ENCODE measurements around the gene FXR2.

- no peak for TF ChIP-seq CTCF (IDR thresholded peaks at IDR 0.05)
- no peak for TF ChIP-seq JUN (CRISPR knock-in tag; IDR thresholded peaks at IDR 0.05)
- no peak for TF ChIP-seq IRF1 (CRISPR knock-in tag; IDR thresholded peaks at IDR 0.05)
- no peak for TF ChIP-seq TCF7 (CRISPR knock-in tag; IDR thresholded peaks at IDR 0.05; ENCODE audit: low read depth)
- no peak for TF ChIP-seq RELA (CRISPR knock-in tag; IDR thresholded peaks at IDR 0.05; ENCODE audit: borderline replicate concordance)
- no peak for TF ChIP-seq ZNF281 (CRISPR knock-in tag; IDR thresholded peaks at IDR 0.05)
- no peak for TF ChIP-seq USF1 (CRISPR knock-in tag; IDR thresholded peaks at IDR 0.05)
- TF ChIP-seq STAT6 (CRISPR knock-in tag; conservative IDR thresholded peaks at IDR 0.05; ENCODE audit: low read depth) = no peak
- TF ChIP-seq CREB1 (CRISPR knock-in tag; IDR thresholded peaks at IDR 0.05) = no peak
- TF ChIP-seq CBFB (CRISPR knock-in tag; IDR thresholded peaks at IDR 0.05; ENCODE audit: low read depth) = no peak
- no peak for TF ChIP-seq ATF2 (CRISPR knock-in tag; IDR thresholded peaks at IDR 0.05; ENCODE audit: borderline replicate concordance, low read depth)
- TF ChIP-seq USF2 (CRISPR knock-in tag; IDR thresholded peaks at IDR 0.05) = no peak
- TF ChIP-seq ZBTB43 (CRISPR knock-in tag; IDR thresholded peaks at IDR 0.05) = no peak
Observed at GRCh38 chr17:7576432-7576937, 38.2 kb downstream of the FXR2 start.
